Activated CD4-positive, alpha-beta T cell treated with anti-CD3 and anti-CD28 coated beads, Interleukin-2, amount 10 ng/mL, durations not matched to agents 24 days and 14 days (primary cell): ENCODE data around the gene MYL9. TPM values are rescaled to one million over a fixed set of nuclear protein-coding genes. Genes with fewer than 3 reads are reported as not detected.

Experiments used
- DNase-seq: peaks from one replicate; pipeline ENCODE4 v3.0.0; 2022
- H3K27ac Mint-ChIP-seq: one replicate; pipeline ENCODE4 v1.8.0; 2022; ENCODE audit warnings: mild to moderate bottlenecking, mixed read lengths
- H3K27me3 Mint-ChIP-seq: one replicate; pipeline ENCODE4 v1.8.0; 2022; ENCODE audit warnings: mixed read lengths
- H3K36me3 Mint-ChIP-seq: one replicate; pipeline ENCODE4 v1.8.0; 2022; ENCODE audit warnings: low read depth, mild to moderate bottlenecking, mixed read lengths
- H3K4me1 Mint-ChIP-seq: one replicate; pipeline ENCODE4 v1.8.0; 2021; ENCODE audit warnings: mixed read lengths
- H3K4me3 Mint-ChIP-seq: one replicate; pipeline ENCODE4 v1.8.0; 2022; ENCODE audit warnings: mild to moderate bottlenecking, moderate library complexity, mixed read lengths
- H3K9me3 Mint-ChIP-seq: one replicate; pipeline ENCODE4 v1.8.0; 2021; ENCODE audit warnings: mixed read lengths
- intact Hi-C: fragments of 100-400 bp; cut with micrococcal nuclease; formaldehyde crosslinking; loops from one replicate; pipeline ENCODE4 v1.15.1; 2023
- total RNA-seq: library from RNA; stranded (reverse); gene quantifications from 2 replicates; pipeline ENCODE4 v1.2.3, GENCODE V29; 2022

MYL9 gene
- 0.14 and 0.33 TPM in 2 replicates for total RNA-seq

GRCh38 chr20:36541227-36541767 is at the start of gene MYL9:
Gene MYL9 (plus strand): TSS chr20:36541519. CDS start chr20:36544885, 3,366 bp downstream.
- DNase-seq, result peak; percentile 64

GRCh38 chr20:36491901-36492617 is 49.3 kb upstream of the MYL9 start:
- intact Hi-C loops, result loop anchor here (1.0 to 2.0 kb wide), 2 partner anchors 11 to 27 kb away; no protein-coding TSS in a partner anchor
- peak overlapping the region; percentile 24 for H3K4me3 Mint-ChIP-seq
- no peaks in the 10 kb centered on the region for H3K27me3 Mint-ChIP-seq
- DNase-seq, result peak; percentile 88
- no peaks in the 10 kb centered on the region for H3K9me3 Mint-ChIP-seq
- peaks cover 27% of the 10 kb centered on the region for H3K4me1 Mint-ChIP-seq
- peaks cover 6% of the 10 kb centered on the region for H3K36me3 Mint-ChIP-seq
- H3K27ac Mint-ChIP-seq, result peak overlapping the region; percentile 69

More at GRCh38 chr20:36541227-36541767, at the start of gene MYL9:
- H3K27ac Mint-ChIP-seq, result no peak within 1 kb of the TSS
- H3K27me3 Mint-ChIP-seq, result peaks cover 8% of the 10 kb centered on the region
- H3K4me1 Mint-ChIP-seq, result no peaks in the 10 kb centered on the region
- H3K9me3 Mint-ChIP-seq, result no peaks in the 10 kb centered on the region
- intact Hi-C loops, result no loop called here
- no peaks in the 10 kb centered on the region for H3K36me3 Mint-ChIP-seq
- H3K4me3 Mint-ChIP-seq, result no peak within 1 kb of the TSS

GRCh38 chr20:36493051-36493800 is 48.1 kb upstream of the MYL9 start:
- peaks cover 12% of the 10 kb centered on the region for H3K36me3 Mint-ChIP-seq
- H3K4me1 Mint-ChIP-seq, result peaks cover 27% of the 10 kb centered on the region
- no peaks in the 10 kb centered on the region for H3K27me3 Mint-ChIP-seq
- H3K9me3 Mint-ChIP-seq, result no peaks in the 10 kb centered on the region
- H3K27ac Mint-ChIP-seq, result no peak overlapping the region
- DNase-seq, result no peak
- H3K4me3 Mint-ChIP-seq, result no peak overlapping the region
- intact Hi-C loops, result loop anchor here (2.0 kb wide), 1 partner anchor 28 kb away; no protein-coding TSS in a partner anchor

DNA sequence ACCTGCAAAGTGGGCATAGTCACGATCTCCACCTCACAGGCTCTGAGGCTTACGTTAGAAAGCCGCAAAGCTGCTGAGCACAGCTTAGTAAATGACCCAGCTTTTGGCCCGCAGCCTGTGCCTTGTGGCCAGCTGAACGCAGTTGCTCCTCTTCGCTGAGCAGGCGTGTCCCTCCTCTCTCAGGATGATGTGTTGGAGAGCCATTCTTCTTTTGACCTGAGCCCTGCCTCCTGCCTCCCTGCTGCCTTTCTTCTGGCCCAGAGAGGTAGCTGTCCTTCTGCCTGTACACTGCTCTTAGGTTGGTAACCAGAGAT is 47.6 kb upstream of the MYL9 start:
- Mint-ChIP-seq H3K27ac (no peak overlapping the region), H3K4me3 (no peak overlapping the region), H3K4me1 (peaks cover 27% of the 10 kb centered on the region), H3K36me3 (peaks cover 15% of the 10 kb centered on the region), H3K27me3 (no peaks in the 10 kb centered on the region), H3K9me3 (no peaks in the 10 kb centered on the region)
- intact Hi-C loops, result loop anchor here (2.0 kb wide), 1 partner anchor 29 kb away; no protein-coding TSS in a partner anchor
- no peak for DNase-seq

- intact Hi-C loops, result no loop called here
- H3K9me3 Mint-ChIP-seq, result no peaks in the 10 kb centered on the region
- H3K27ac Mint-ChIP-seq, result no peak overlapping the region
- no peaks in the 10 kb centered on the region for H3K27me3 Mint-ChIP-seq
- H3K36me3 Mint-ChIP-seq, result peaks cover 20% of the 10 kb centered on the region
- no peak overlapping the region for H3K4me3 Mint-ChIP-seq
- peaks cover 17% of the 10 kb centered on the region for H3K4me1 Mint-ChIP-seq
- DNase-seq, result no peak
Observed at GRCh38 chr20:36496707-36497669, 44.3 kb upstream of the MYL9 start.

DNA sequence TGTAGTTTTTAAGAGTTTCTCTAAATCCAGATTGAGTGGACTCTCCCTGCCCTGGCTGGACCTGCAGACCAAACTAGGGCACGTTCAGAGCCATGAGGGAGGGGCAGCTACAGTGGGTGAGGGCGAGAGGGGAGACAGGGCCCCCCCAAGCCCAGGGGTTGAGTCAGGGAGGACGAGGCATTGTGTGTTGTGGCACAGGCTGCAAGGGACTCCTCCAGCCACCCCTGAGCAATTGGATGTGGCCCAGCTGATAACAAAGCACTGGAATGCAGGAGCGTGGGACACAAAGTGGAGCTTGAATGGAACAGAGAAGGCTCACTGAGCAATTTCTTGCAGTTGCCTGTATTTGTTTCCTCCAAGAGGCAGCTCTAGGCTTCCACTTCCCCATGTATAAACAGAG is 43.5 kb upstream of the MYL9 start:
- no peaks in the 10 kb centered on the region for H3K27me3 Mint-ChIP-seq
- no peaks in the 10 kb centered on the region for H3K9me3 Mint-ChIP-seq
- H3K4me3 Mint-ChIP-seq, result no peak overlapping the region

DNA sequence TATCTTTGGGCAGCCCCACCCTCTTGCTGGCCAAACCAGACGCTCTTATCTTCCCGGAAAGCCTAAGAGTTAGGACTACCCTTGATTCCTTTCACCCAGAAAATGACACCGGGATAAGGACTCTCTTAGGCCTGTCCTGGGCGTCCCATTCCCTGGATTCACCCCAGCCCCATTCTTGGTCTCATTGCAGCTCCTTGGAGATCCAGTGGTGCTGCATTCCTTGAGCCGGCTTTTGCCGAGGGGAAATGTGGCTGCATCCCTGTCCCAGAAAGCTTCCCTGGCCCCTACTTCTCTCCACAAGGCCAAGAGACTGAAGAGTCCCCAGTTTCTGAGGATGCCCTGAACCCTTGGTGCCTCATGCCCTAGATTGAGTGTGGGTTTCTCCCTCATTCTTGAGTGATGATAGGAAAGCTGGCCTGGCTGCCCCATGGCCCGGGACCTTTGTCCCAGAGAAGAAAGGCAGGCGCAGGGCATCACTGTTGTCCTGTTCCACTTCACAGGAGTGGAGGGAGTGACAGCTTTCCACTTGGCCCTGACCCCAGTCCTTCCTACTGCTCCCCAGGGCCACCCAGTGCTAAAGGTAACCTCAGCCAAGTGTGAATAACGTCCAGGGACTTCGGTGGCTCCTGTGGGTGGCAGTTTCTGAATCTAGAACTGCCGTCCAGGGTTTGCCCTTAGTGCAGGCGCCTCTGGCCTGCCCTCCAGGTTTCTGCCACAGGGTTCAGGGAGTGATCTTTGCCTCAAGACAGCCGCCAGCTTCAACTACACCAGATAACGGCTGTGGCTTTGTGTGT is 42.7 kb upstream of the MYL9 start:
- intact Hi-C loops, result no loop called here
- peaks cover 6% of the 10 kb centered on the region for H3K4me1 Mint-ChIP-seq
- no peaks in the 10 kb centered on the region for H3K27me3 Mint-ChIP-seq
- DNase-seq, result no peak
- H3K9me3 Mint-ChIP-seq, result no peaks in the 10 kb centered on the region
- H3K36me3 Mint-ChIP-seq, result peaks cover 21% of the 10 kb centered on the region
- no peak overlapping the region for H3K4me3 Mint-ChIP-seq
- H3K27ac Mint-ChIP-seq, result no peak overlapping the region

More for the DNA sequence above, 43.5 kb upstream of the MYL9 start:
- H3K27ac Mint-ChIP-seq, result no peak overlapping the region
- intact Hi-C loops, result no loop called here
- no peak for DNase-seq
- H3K36me3 Mint-ChIP-seq, result peaks cover 20% of the 10 kb centered on the region
- H3K4me1 Mint-ChIP-seq, result peaks cover 10% of the 10 kb centered on the region

- intact Hi-C loops, result no loop called here
- Mint-ChIP-seq H3K36me3 (peaks cover 22% of the 10 kb centered on the region), H3K4me3 (no peak overlapping the region), H3K27ac (no peak overlapping the region), H3K27me3 (no peaks in the 10 kb centered on the region), H3K4me1 (peaks cover 6% of the 10 kb centered on the region), H3K9me3 (no peaks in the 10 kb centered on the region)
- no peak for DNase-seq
Observed at GRCh38 chr20:36499211-36499610, 42.1 kb upstream of the MYL9 start.

- H3K27me3 Mint-ChIP-seq, result no peaks in the 10 kb centered on the region
- no peaks in the 10 kb centered on the region for H3K9me3 Mint-ChIP-seq
- no peak overlapping the region for H3K4me3 Mint-ChIP-seq
- no peak for DNase-seq
- H3K36me3 Mint-ChIP-seq, result peaks cover 22% of the 10 kb centered on the region
- intact Hi-C loops, result no loop called here
- H3K4me1 Mint-ChIP-seq, result peaks cover 6% of the 10 kb centered on the region
- no peak overlapping the region for H3K27ac Mint-ChIP-seq
Observed at GRCh38 chr20:36499723-36500501, 41.4 kb upstream of the MYL9 start.

DNA sequence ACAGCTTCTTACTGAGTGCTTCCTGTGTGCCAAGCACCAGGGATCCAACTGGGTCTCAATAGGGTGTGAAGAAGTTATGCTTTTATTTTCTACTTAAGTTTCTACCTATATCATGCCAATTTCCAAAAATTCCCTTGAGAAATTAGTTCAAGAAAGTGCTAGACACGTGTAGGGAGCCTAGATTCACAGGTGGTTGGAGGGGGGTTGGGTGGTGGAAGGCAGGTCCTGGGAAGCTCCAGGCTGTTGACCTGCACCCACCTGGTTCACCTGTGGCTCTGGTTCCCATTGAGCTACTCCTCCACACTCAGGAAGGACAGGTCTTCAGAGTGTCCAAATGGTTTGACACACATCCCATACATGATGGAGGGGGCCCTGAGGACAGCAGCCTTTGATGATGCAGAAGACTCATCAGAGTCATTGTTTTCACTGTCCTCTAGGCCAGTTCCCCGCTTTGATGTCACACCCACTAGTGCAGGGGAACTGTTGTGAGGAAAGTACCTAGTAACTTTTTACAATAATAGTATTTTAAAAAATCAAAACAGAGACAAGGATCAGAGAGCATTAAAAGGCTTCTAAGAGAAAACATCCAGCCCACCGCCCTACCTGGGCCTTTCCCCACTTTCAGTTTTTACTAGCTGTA is 39.8 kb upstream of the MYL9 start:
- no peak for DNase-seq
- Mint-ChIP-seq H3K9me3 (no peaks in the 10 kb centered on the region), H3K4me3 (no peak overlapping the region), H3K27ac (peak overlapping the region; percentile 63), H3K27me3 (no peaks in the 10 kb centered on the region), H3K36me3 (peaks cover 24% of the 10 kb centered on the region), H3K4me1 (peaks cover 9% of the 10 kb centered on the region)
- intact Hi-C loops, result no loop called here

DNA sequence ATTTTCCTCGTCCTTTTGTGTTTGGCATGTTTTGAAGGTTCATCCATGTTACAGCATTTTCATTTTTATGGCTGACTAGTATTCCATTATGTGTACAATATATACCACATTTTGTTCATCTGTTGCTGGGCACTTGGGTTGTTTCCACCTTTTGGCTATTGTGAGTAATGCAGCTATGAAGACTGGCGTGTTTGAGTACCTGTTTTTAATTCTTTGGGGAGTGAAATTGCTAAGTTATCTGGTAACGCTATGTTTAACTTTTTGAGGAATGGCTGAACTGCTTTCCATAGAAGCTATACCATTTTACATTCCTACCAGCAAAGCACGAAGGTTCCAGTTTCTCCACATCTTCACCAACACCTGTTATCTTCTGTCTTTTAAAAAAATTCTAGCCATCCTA is 37.0 kb upstream of the MYL9 start:
- H3K36me3 Mint-ChIP-seq, result peaks cover 19% of the 10 kb centered on the region
- H3K9me3 Mint-ChIP-seq, result no peaks in the 10 kb centered on the region
- no peak overlapping the region for H3K4me3 Mint-ChIP-seq
- H3K27ac Mint-ChIP-seq, result no peak overlapping the region
- H3K4me1 Mint-ChIP-seq, result peaks cover 11% of the 10 kb centered on the region
- DNase-seq, result no peak
- intact Hi-C loops, result no loop called here
- no peaks in the 10 kb centered on the region for H3K27me3 Mint-ChIP-seq

- Mint-ChIP-seq H3K27me3 (no peaks in the 10 kb centered on the region), H3K4me1 (peaks cover 10% of the 10 kb centered on the region), H3K9me3 (no peaks in the 10 kb centered on the region), H3K36me3 (peaks cover 15% of the 10 kb centered on the region), H3K27ac (no peak overlapping the region), H3K4me3 (no peak overlapping the region)
- DNase-seq, result peak; percentile 66
- intact Hi-C loops, result loop anchor here (1.0 kb wide), 1 partner anchor 99 kb away; the partner anchor contains the start of gene RAB5IF
Observed at GRCh38 chr20:36506253-36506652, 35.1 kb upstream of the MYL9 start.
